HepG2 (cell line): ENCODE measurements around the gene BHLHE23. TPM values are rescaled to one million over a fixed set of nuclear protein-coding genes. Genes with fewer than 3 reads are reported as not detected.

Experiments used
- CHD2 ChIP-seq: IDR thresholded peaks from 2 replicates; pipeline ENCODE4 v1.6.1; 2011; ENCODE audit warnings: low read depth, low read length, improper control_type of control experiment
- KLF9 ChIP-seq: IDR thresholded peaks from 2 replicates; pipeline ENCODE4 v1.6.1; 2016; ENCODE audit warnings: low read depth
- NBN ChIP-seq: fragments of 450-650 bp; conservative IDR thresholded peaks from 2 replicates; pipeline ENCODE4 v1.6.1; 2017
- NR2F1 ChIP-seq, 2 experiments: fragments of 450-650 bp in 1 of 2; formaldehyde crosslinking in 1 of 2; IDR thresholded peaks; 2 replicates each; pipeline versions ENCODE4 v1.5.0 to v1.6.1; 2016 to 2020; ENCODE audit warnings: mild to moderate bottlenecking in 1 of 2, missing compliant biosample characterization in 1 of 2, missing genetic modification reagents in 1 of 2, moderate library complexity in 1 of 2
- PHF20 ChIP-seq: sonication (generic); formaldehyde crosslinking; IDR thresholded peaks from 2 replicates; pipeline ENCODE4 v1.5.0; 2020; ENCODE audit warnings: mild to moderate bottlenecking, missing genetic modification reagents
- RCOR2 ChIP-seq: IDR thresholded peaks from 2 replicates; pipeline ENCODE4 v1.6.1; 2016; ENCODE audit warnings: missing biosample characterization, missing genetic modification reagents
- THAP9 ChIP-seq: sonication (generic); formaldehyde crosslinking; IDR thresholded peaks from 2 replicates; pipeline ENCODE4; 2020; ENCODE audit warnings: missing genetic modification reagents, mild to moderate bottlenecking, borderline replicate concordance
- XBP1 ChIP-seq: sonication (generic); formaldehyde crosslinking; IDR thresholded peaks from 2 replicates; pipeline ENCODE4 v1.5.0; 2020; ENCODE audit warnings: missing genetic modification reagents
- ZFP36 ChIP-seq: fragments of 150-350 bp; IDR thresholded peaks from 2 replicates; pipeline ENCODE4 v1.6.1; 2018; ENCODE audit warnings: borderline replicate concordance, low read length, low read depth; ENCODE audit not compliant: partially characterized antibody
- ZNF326 ChIP-seq: sonication (generic); formaldehyde crosslinking; IDR thresholded peaks from 2 replicates; pipeline ENCODE4 v1.4.0; 2020; ENCODE audit warnings: missing genetic modification reagents, borderline replicate concordance
- ZNF484 ChIP-seq: sonication (generic); formaldehyde crosslinking; IDR thresholded peaks from 2 replicates; pipeline ENCODE4 v1.5.1; 2020; ENCODE audit warnings: mild to moderate bottlenecking, low read depth, missing genetic modification reagents, borderline replicate concordance
- ZNF510 ChIP-seq: sonication (generic); formaldehyde crosslinking; IDR thresholded peaks from 2 replicates; pipeline ENCODE4 v1.4.0; 2020; ENCODE audit warnings: low read depth, mild to moderate bottlenecking, missing genetic modification reagents
- ZNF83 ChIP-seq: sonication (generic); formaldehyde crosslinking; IDR thresholded peaks from 2 replicates; pipeline ENCODE4 v1.4.0; 2020; ENCODE audit warnings: missing genetic modification reagents, mild to moderate bottlenecking, borderline replicate concordance
- ZNF891 ChIP-seq: sonication (generic); formaldehyde crosslinking; IDR thresholded peaks from 2 replicates; pipeline ENCODE4 v1.5.0; 2020; ENCODE audit warnings: mild to moderate bottlenecking, missing genetic modification reagents
- ZSCAN22 ChIP-seq: sonication (generic); formaldehyde crosslinking; IDR thresholded peaks from 2 replicates; pipeline ENCODE4 v1.4.0; 2020; ENCODE audit warnings: mild to moderate bottlenecking, missing genetic modification reagents
- polyA plus RNA-seq, 8 experiments: library from polyadenylated mRNA; depleted of rRNA in 3 of 8; stranded (reverse) in 7 of 8; unstranded in 1 of 8; fragments of >200 nt; fragmentation: Illumina TruSeq in 4 of 8; extraction: Trizol in 4 of 8; gene quantifications; 2 replicates each; pipeline versions ENCODE4 v1.2.1 to v1.2.3, GENCODE V29; 2011 to 2016; ENCODE audit warnings: low read depth in 4 of 8, missing spikeins in 1 of 8, mixed read lengths in 1 of 8; ENCODE audit not compliant: insufficient read depth in 1 of 8
- total RNA-seq, 5 experiments: library from RNA; depleted of rRNA; stranded (reverse); fragments of >200 nt; fragmentation: Illumina TruSeq; extraction: Trizol; gene quantifications; 2 replicates each; pipeline ENCODE4 v1.2.3, GENCODE V29; 2016; ENCODE audit warnings: low read depth in 1 of 5
- TF ChIP-seq, protein P1 (sequence below): sonication (generic); formaldehyde crosslinking; IDR thresholded peaks from 2 replicates; pipeline ENCODE4 v1.4.0; 2020; ENCODE audit warnings: mild to moderate bottlenecking, missing genetic modification reagents
- TF ChIP-seq, protein P2 (sequence below): sonication (generic); formaldehyde crosslinking; conservative IDR thresholded peaks from 2 replicates; pipeline ENCODE4 v1.8.0; 2022; ENCODE audit warnings: mild to moderate bottlenecking, moderate library complexity, missing genetic modification reagents
- TF ChIP-seq, protein P3 (sequence below): sonication (generic); formaldehyde crosslinking; IDR thresholded peaks from 2 replicates; pipeline ENCODE4 v1.5.0; 2020; ENCODE audit warnings: missing genetic modification reagents

Gene BHLHE23
- total and polyA plus RNA-seq, 2 of the 13 experiments (the other 11 are each of a cell fraction or from before 2014, with no cell fraction given): not detected

GRCh38 chr20:63009045-63009961 is 2.5 kb upstream of the BHLHE23 start (continued):
- TF ChIP-seq, protein P1, sequence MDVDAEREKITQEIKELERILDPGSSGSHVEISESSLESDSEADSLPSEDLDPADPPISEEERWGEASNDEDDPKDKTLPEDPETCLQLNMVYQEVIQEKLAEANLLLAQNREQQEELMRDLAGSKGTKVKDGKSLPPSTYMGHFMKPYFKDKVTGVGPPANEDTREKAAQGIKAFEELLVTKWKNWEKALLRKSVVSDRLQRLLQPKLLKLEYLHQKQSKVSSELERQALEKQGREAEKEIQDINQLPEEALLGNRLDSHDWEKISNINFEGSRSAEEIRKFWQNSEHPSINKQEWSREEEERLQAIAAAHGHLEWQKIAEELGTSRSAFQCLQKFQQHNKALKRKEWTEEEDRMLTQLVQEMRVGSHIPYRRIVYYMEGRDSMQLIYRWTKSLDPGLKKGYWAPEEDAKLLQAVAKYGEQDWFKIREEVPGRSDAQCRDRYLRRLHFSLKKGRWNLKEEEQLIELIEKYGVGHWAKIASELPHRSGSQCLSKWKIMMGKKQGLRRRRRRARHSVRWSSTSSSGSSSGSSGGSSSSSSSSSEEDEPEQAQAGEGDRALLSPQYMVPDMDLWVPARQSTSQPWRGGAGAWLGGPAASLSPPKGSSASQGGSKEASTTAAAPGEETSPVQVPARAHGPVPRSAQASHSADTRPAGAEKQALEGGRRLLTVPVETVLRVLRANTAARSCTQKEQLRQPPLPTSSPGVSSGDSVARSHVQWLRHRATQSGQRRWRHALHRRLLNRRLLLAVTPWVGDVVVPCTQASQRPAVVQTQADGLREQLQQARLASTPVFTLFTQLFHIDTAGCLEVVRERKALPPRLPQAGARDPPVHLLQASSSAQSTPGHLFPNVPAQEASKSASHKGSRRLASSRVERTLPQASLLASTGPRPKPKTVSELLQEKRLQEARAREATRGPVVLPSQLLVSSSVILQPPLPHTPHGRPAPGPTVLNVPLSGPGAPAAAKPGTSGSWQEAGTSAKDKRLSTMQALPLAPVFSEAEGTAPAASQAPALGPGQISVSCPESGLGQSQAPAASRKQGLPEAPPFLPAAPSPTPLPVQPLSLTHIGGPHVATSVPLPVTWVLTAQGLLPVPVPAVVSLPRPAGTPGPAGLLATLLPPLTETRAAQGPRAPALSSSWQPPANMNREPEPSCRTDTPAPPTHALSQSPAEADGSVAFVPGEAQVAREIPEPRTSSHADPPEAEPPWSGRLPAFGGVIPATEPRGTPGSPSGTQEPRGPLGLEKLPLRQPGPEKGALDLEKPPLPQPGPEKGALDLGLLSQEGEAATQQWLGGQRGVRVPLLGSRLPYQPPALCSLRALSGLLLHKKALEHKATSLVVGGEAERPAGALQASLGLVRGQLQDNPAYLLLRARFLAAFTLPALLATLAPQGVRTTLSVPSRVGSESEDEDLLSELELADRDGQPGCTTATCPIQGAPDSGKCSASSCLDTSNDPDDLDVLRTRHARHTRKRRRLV (CRISPR knock-in tag): no peak
- no peak for TF ChIP-seq XBP1 (CRISPR knock-in tag)
- TF ChIP-seq ZSCAN22 (CRISPR knock-in tag): no peak
- no peak for TF ChIP-seq ZNF326 (CRISPR knock-in tag)
- TF ChIP-seq NR2F1 (CRISPR knock-in tag; IDR thresholded peaks at IDR 0.05): no peak
- TF ChIP-seq ZNF484 (CRISPR knock-in tag): no peak
- no peak for TF ChIP-seq RCOR2 (CRISPR knock-in tag)
- TF ChIP-seq, protein P2, sequence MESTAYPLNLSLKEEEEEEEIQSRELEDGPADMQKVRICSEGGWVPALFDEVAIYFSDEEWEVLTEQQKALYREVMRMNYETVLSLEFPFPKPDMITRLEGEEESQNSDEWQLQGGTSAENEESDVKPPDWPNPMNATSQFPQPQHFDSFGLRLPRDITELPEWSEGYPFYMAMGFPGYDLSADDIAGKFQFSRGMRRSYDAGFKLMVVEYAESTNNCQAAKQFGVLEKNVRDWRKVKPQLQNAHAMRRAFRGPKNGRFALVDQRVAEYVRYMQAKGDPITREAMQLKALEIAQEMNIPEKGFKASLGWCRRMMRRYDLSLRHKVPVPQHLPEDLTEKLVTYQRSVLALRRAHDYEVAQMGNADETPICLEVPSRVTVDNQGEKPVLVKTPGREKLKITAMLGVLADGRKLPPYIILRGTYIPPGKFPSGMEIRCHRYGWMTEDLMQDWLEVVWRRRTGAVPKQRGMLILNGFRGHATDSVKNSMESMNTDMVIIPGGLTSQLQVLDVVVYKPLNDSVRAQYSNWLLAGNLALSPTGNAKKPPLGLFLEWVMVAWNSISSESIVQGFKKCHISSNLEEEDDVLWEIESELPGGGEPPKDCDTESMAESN (CRISPR knock-in tag): peak; percentile 59; the same call in 1 of the 2 replicates
- no peak for TF ChIP-seq ZNF510
- TF ChIP-seq NBN: no peak
- no peak for TF ChIP-seq PHF20 (CRISPR knock-in tag)
- peak; percentile 58 for TF ChIP-seq ZFP36
- no peak for TF ChIP-seq KLF9 (CRISPR knock-in tag)
- peak; percentile 56; the same call in 1 of the 2 replicates for TF ChIP-seq ZNF83 (CRISPR knock-in tag)
- TF ChIP-seq ZNF891 (CRISPR knock-in tag): no peak; the same call in none of the 2 replicates
- TF ChIP-seq, protein P3, sequence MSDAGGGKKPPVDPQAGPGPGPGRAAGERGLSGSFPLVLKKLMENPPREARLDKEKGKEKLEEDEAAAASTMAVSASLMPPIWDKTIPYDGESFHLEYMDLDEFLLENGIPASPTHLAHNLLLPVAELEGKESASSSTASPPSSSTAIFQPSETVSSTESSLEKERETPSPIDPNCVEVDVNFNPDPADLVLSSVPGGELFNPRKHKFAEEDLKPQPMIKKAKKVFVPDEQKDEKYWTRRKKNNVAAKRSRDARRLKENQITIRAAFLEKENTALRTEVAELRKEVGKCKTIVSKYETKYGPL (CRISPR knock-in tag): peak; percentile 55
- TF ChIP-seq CHD2: no peak
- no peak for TF ChIP-seq THAP9 (CRISPR knock-in tag)
